Progenitor cell of endocrine pancreas (in vitro differentiated cells): ENCODE results near the gene RHEX. TPM values are rescaled to one million over a fixed set of nuclear protein-coding genes. Genes with fewer than 3 reads are reported as not detected.
"Not testable (repeated sequence)": the region's sequence is repeated elsewhere in the genome, so short reads cannot be mapped to it uniquely, and the experiment has no call there.

Source experiments
- DNase-seq: peaks from one replicate; pipeline ENCODE4 v3.0.0; 2021; ENCODE audit warnings: low spot score; ENCODE audit not compliant: unreplicated experiment
- H3K27ac Mint-ChIP-seq: 2 replicates; pipeline ENCODE4 v1.8.0; 2021; ENCODE audit warnings: mild to moderate bottlenecking, moderate library complexity, mixed read lengths
- H3K27me3 Mint-ChIP-seq: 2 replicates; pipeline ENCODE4 v1.8.0; 2021; ENCODE audit warnings: mixed read lengths
- H3K36me3 Mint-ChIP-seq: 2 replicates; pipeline ENCODE4 v1.8.0; 2022; ENCODE audit warnings: mixed read lengths; ENCODE audit not compliant: insufficient read depth
- H3K4me1 Mint-ChIP-seq: 2 replicates; pipeline ENCODE4 v1.8.0; 2021; ENCODE audit warnings: low read depth, mixed read lengths
- H3K4me3 Mint-ChIP-seq: 2 replicates; pipeline ENCODE4 v1.8.0; 2021; ENCODE audit warnings: low read depth, mild to moderate bottlenecking, moderate library complexity, mixed read lengths
- H3K9me3 Mint-ChIP-seq: 2 replicates; pipeline ENCODE4 v1.8.0; 2021; ENCODE audit warnings: low read depth, mixed read lengths
- CTCF ChIP-seq: fragments of 200-600 bp; sonication (generic); IDR thresholded peaks from one replicate; pipeline ENCODE4 v1.5.0; 2021; ENCODE audit warnings: antibody characterized with exemption, mild to moderate bottlenecking; ENCODE audit not compliant: unreplicated experiment
- total RNA-seq: library from RNA; stranded (reverse); gene quantifications from 2 replicates; pipeline ENCODE4 v1.2.1, GENCODE V29; 2021

Gene RHEX
- total RNA-seq, 1 donor from 2014 or later: not detected

- H3K27ac Mint-ChIP-seq: no peak overlapping the region
- no peak overlapping the region for H3K4me3 Mint-ChIP-seq
- peaks cover 7% of the 10 kb centered on the region for H3K4me1 Mint-ChIP-seq
- H3K27me3 Mint-ChIP-seq: peaks cover 5% of the 10 kb centered on the region
- no peak for TF ChIP-seq CTCF
- H3K36me3 Mint-ChIP-seq: no peaks in the 10 kb centered on the region
- H3K9me3 Mint-ChIP-seq: peaks cover 4% of the 10 kb centered on the region
- DNase-seq: no peak
Measured at GRCh38 chr1:206049293-206049692, 3.7 kb upstream of the RHEX start.

GRCh38 chr1:206049919-206050600 lies 2.9 kb upstream of the RHEX start:
- DNase-seq: no peak
- Mint-ChIP-seq H3K4me3 (no peak overlapping the region), H3K9me3 (peaks cover 4% of the 10 kb centered on the region), H3K27me3 (peaks cover 5% of the 10 kb centered on the region), H3K27ac (no peak overlapping the region), H3K36me3 (no peaks in the 10 kb centered on the region), H3K4me1 (peaks cover 8% of the 10 kb centered on the region)
- TF ChIP-seq CTCF: no peak

GRCh38 chr1:206050655-206051235 lies 2.2 kb upstream of the RHEX start:
- H3K27ac Mint-ChIP-seq: no peak overlapping the region
- H3K9me3 Mint-ChIP-seq: peaks cover 4% of the 10 kb centered on the region
- no peak overlapping the region for H3K4me3 Mint-ChIP-seq
- no peak for DNase-seq
- peaks cover 15% of the 10 kb centered on the region for H3K4me1 Mint-ChIP-seq
- H3K36me3 Mint-ChIP-seq: no peaks in the 10 kb centered on the region
- no peak for TF ChIP-seq CTCF
- peaks cover 5% of the 10 kb centered on the region for H3K27me3 Mint-ChIP-seq

GRCh38 chr1:206052231-206052865 lies 625 bp upstream of the RHEX start:
- H3K4me3 Mint-ChIP-seq, H3K9me3 Mint-ChIP-seq, H3K36me3 Mint-ChIP-seq, H3K27ac Mint-ChIP-seq, H3K27me3 Mint-ChIP-seq, DNase-seq: not testable (repeated sequence)
- peaks cover 20% of the 10 kb centered on the region for H3K4me1 Mint-ChIP-seq

GRCh38 chr1:206053616-206054015 lies 643 bp downstream of the RHEX start:
- H3K27me3 Mint-ChIP-seq, H3K4me3 Mint-ChIP-seq, H3K27ac Mint-ChIP-seq, H3K36me3 Mint-ChIP-seq, DNase-seq, H3K9me3 Mint-ChIP-seq: not testable (repeated sequence)
- peaks cover 16% of the 10 kb centered on the region for H3K4me1 Mint-ChIP-seq

- H3K36me3 Mint-ChIP-seq, H3K4me3 Mint-ChIP-seq, DNase-seq, H3K9me3 Mint-ChIP-seq, H3K27ac Mint-ChIP-seq: not testable (repeated sequence)
- Mint-ChIP-seq H3K27me3 (peaks cover 11% of the 10 kb centered on the region), H3K4me1 (peaks cover 13% of the 10 kb centered on the region)
Measured at GRCh38 chr1:206055069-206055625, 2.2 kb downstream of the RHEX start.

- not testable (repeated sequence) for H3K27me3 Mint-ChIP-seq, H3K36me3 Mint-ChIP-seq, H3K27ac Mint-ChIP-seq, H3K4me3 Mint-ChIP-seq, H3K9me3 Mint-ChIP-seq, DNase-seq
- H3K4me1 Mint-ChIP-seq: peaks cover 13% of the 10 kb centered on the region
Measured at GRCh38 chr1:206055639-206056323, 2.8 kb downstream of the RHEX start.

- H3K27me3 Mint-ChIP-seq, H3K27ac Mint-ChIP-seq, DNase-seq, H3K4me3 Mint-ChIP-seq, H3K9me3 Mint-ChIP-seq, H3K36me3 Mint-ChIP-seq: not testable (repeated sequence)
- peaks cover 13% of the 10 kb centered on the region for H3K4me1 Mint-ChIP-seq
Measured at GRCh38 chr1:206058289-206058926, 5.4 kb downstream of the RHEX start.
